Upper lobe of left lung (tissue), 4 donors: ENCODE measurements around the gene SPATA19.

Experiments
- POLR2A ChIP-seq, 4 donors: fragments of 450-650 bp; IDR thresholded peaks; one replicate each; pipeline ENCODE4 v1.5.1; 2016 to 2017; ENCODE audit warnings: antibody characterized with exemption in 4 of 4, mild to moderate bottlenecking in 2 of 4
- POLR2AphosphoS5 ChIP-seq, 2 donors: sonication (generic); formaldehyde crosslinking; IDR thresholded peaks; one replicate each; pipeline ENCODE4 v1.5.1; 2017; ENCODE audit warnings: antibody characterized with exemption in 2 of 2
- TF ChIP-seq, protein P1 (sequence below), 6 experiments: fragments of 450-650 bp in 4 of 6; fragments of 200-600 bp in 2 of 6; sonication (generic) in 2 of 6; IDR thresholded peaks; one replicate each; pipeline ENCODE4 v1.5.1; 2016 to 2019; ENCODE audit warnings: antibody characterized with exemption in 6 of 6

DNA sequence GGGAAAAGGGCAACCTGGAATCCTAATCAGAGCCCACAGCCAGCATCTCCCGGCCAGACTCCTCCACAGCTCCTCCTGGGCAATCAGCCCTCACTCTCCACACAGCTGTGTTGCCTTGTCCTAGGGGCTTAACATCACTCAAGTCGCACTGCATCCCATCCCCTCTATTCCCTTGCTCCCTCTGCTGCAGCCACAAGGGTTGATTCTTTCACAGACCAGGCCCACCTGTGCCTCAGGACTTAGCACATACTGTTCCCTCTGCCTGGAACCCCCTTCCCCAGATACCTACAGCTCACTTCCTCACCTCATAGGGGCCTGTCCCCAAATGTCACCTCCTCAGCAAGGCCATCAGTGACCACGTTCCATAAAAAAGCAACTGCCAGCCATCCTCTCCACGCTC, 18.4 kb downstream of the SPATA19 start:
- TF ChIP-seq, protein P1, sequence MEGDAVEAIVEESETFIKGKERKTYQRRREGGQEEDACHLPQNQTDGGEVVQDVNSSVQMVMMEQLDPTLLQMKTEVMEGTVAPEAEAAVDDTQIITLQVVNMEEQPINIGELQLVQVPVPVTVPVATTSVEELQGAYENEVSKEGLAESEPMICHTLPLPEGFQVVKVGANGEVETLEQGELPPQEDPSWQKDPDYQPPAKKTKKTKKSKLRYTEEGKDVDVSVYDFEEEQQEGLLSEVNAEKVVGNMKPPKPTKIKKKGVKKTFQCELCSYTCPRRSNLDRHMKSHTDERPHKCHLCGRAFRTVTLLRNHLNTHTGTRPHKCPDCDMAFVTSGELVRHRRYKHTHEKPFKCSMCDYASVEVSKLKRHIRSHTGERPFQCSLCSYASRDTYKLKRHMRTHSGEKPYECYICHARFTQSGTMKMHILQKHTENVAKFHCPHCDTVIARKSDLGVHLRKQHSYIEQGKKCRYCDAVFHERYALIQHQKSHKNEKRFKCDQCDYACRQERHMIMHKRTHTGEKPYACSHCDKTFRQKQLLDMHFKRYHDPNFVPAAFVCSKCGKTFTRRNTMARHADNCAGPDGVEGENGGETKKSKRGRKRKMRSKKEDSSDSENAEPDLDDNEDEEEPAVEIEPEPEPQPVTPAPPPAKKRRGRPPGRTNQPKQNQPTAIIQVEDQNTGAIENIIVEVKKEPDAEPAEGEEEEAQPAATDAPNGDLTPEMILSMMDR (IDR thresholded peaks at IDR 0.05), result no peak
- TF ChIP-seq POLR2A (IDR thresholded peaks at IDR 0.05), result no peak
- no peak for TF ChIP-seq POLR2AphosphoS5 (IDR thresholded peaks at IDR 0.05)
